MM.1S (cell line): ENCODE results near the gene DCDC2C.

ENCODE experiments used
- DNase-seq: peaks from one replicate; pipeline ENCODE4 v3.0.0-alpha.2; 2015
- H2AFZ ChIP-seq: fragments of 300-600 bp; sonication (generic); 2 replicates; pipeline ENCODE4 v1.6.0; 2016; ENCODE audit warnings: antibody characterized with exemption, low read length
- H3F3A ChIP-seq: fragments of 300-600 bp; sonication (generic); 2 replicates; pipeline ENCODE4 v1.6.1; 2016; ENCODE audit warnings: mild to moderate bottlenecking, antibody characterized with exemption, low read length, moderate library complexity, mixed read lengths; ENCODE audit not compliant: insufficient read depth
- H3K27ac ChIP-seq: fragments of 300-600 bp; sonication (generic); 2 replicates; pipeline ENCODE4 v1.5.1; 2016; ENCODE audit warnings: mild to moderate bottlenecking, low read length
- H3K27me3 ChIP-seq: fragments of 300-600 bp; sonication (generic); replicated peaks from 2 replicates; pipeline ENCODE4 v1.6.0; 2016; ENCODE audit warnings: low read length; ENCODE audit not compliant: insufficient read depth
- H3K36me3 ChIP-seq: fragments of 300-600 bp; sonication (generic); replicated peaks from 2 replicates; pipeline ENCODE4 v1.6.1; 2016; ENCODE audit warnings: mild to moderate bottlenecking, low read length, mixed read lengths; ENCODE audit not compliant: insufficient read depth
- H3K4me1 ChIP-seq: fragments of 300-600 bp; sonication (generic); 2 replicates; pipeline ENCODE4 v1.6.1; 2016; ENCODE audit warnings: low read length, mixed read lengths
- H3K4me2 ChIP-seq: fragments of 300-600 bp; sonication (generic); 2 replicates; pipeline ENCODE4 v1.6.0; 2016; ENCODE audit warnings: low read depth, low read length
- H3K4me3 ChIP-seq: fragments of 300-600 bp; sonication (generic); 2 replicates; pipeline ENCODE4 v1.5.1; 2016; ENCODE audit warnings: low read length, mixed read lengths
- H3K79me2 ChIP-seq: fragments of 300-600 bp; sonication (generic); 2 replicates; pipeline ENCODE4 v1.6.1; 2016; ENCODE audit warnings: mixed run types, low read length, mixed read lengths
- H3K9ac ChIP-seq: fragments of 300-600 bp; sonication (generic); 2 replicates; pipeline ENCODE4 v1.6.1; 2016; ENCODE audit warnings: low read length, mixed read lengths
- H3K9me2 ChIP-seq: fragments of 300-600 bp; sonication (generic); replicated peaks from 2 replicates; pipeline ENCODE4 v1.6.1; 2016; ENCODE audit warnings: mild to moderate bottlenecking, low read length, mixed read lengths; ENCODE audit not compliant: insufficient read depth
- H3K9me3 ChIP-seq: fragments of 300-600 bp; sonication (generic); replicated peaks from 2 replicates; pipeline ENCODE4 v1.6.1; 2016; ENCODE audit warnings: mild to moderate bottlenecking, low read length, mixed read lengths; ENCODE audit not compliant: insufficient read depth
- H4K20me1 ChIP-seq: fragments of 300-600 bp; sonication (generic); 2 replicates; pipeline ENCODE4 v1.6.1; 2016; ENCODE audit warnings: mild to moderate bottlenecking, low read length, moderate library complexity, mixed read lengths; ENCODE audit not compliant: insufficient read depth
- CTCF ChIP-seq: fragments of 300-600 bp; sonication (generic); IDR thresholded peaks from 2 replicates; pipeline ENCODE4 v1.5.1; 2016; ENCODE audit warnings: antibody characterized with exemption, low read length, mixed read lengths
- EZH2 ChIP-seq: fragments of 300-600 bp; sonication (generic); optimal IDR thresholded peaks from 2 replicates; pipeline ENCODE3; 2017; ENCODE audit warnings: low read depth, mild to moderate bottlenecking, antibody characterized with exemption, low read length, mixed read lengths
- EZH2phosphoT487 ChIP-seq: fragments of 300-600 bp; sonication (generic); IDR thresholded peaks from 2 replicates; pipeline ENCODE4 v1.6.1; 2018; ENCODE audit warnings: antibody characterized with exemption, low read length

The DCDC2C gene

GRCh38 chr2:3741867-3742602 lies 38.7 kb downstream of the DCDC2C start:
- H3K9ac ChIP-seq: no peak overlapping the region
- H3K27ac ChIP-seq: no peak overlapping the region
- no peaks in the 10 kb centered on the region for H3K9me2 ChIP-seq
- no peaks in the 10 kb centered on the region for H3K79me2 ChIP-seq
- no peak overlapping the region for H3K4me2 ChIP-seq
- no peak for DNase-seq
- H3K4me3 ChIP-seq: no peak overlapping the region
- H3K4me1 ChIP-seq: no peaks in the 10 kb centered on the region
- TF ChIP-seq EZH2phosphoT487 (no peak), CTCF (no peak), EZH2 (no peak)
- H3F3A ChIP-seq: no peaks in the 10 kb centered on the region
- no peaks in the 10 kb centered on the region for H3K27me3 ChIP-seq
- H4K20me1 ChIP-seq: no peaks in the 10 kb centered on the region
- no peaks in the 10 kb centered on the region for H3K36me3 ChIP-seq
- no peak overlapping the region for H2AFZ ChIP-seq
- no peaks in the 10 kb centered on the region for H3K9me3 ChIP-seq

- no peak overlapping the region for H2AFZ ChIP-seq
- H3K36me3 ChIP-seq: no peaks in the 10 kb centered on the region
- TF ChIP-seq EZH2phosphoT487: no peak
- H3K4me3 ChIP-seq: no peak overlapping the region
- H4K20me1 ChIP-seq: no peaks in the 10 kb centered on the region
- H3K9me3 ChIP-seq: no peaks in the 10 kb centered on the region
- H3K4me2 ChIP-seq: no peak overlapping the region
- H3K9me2 ChIP-seq: no peaks in the 10 kb centered on the region
- H3K79me2 ChIP-seq: no peaks in the 10 kb centered on the region
- H3K27me3 ChIP-seq: no peaks in the 10 kb centered on the region
- H3K27ac ChIP-seq: no peak overlapping the region
- no peak overlapping the region for H3K9ac ChIP-seq
- H3K4me1 ChIP-seq: no peaks in the 10 kb centered on the region
- no peaks in the 10 kb centered on the region for H3F3A ChIP-seq
- no peak for DNase-seq
Measured at GRCh38 chr2:3742743-3743508, 39.6 kb downstream of the DCDC2C start.

DNA sequence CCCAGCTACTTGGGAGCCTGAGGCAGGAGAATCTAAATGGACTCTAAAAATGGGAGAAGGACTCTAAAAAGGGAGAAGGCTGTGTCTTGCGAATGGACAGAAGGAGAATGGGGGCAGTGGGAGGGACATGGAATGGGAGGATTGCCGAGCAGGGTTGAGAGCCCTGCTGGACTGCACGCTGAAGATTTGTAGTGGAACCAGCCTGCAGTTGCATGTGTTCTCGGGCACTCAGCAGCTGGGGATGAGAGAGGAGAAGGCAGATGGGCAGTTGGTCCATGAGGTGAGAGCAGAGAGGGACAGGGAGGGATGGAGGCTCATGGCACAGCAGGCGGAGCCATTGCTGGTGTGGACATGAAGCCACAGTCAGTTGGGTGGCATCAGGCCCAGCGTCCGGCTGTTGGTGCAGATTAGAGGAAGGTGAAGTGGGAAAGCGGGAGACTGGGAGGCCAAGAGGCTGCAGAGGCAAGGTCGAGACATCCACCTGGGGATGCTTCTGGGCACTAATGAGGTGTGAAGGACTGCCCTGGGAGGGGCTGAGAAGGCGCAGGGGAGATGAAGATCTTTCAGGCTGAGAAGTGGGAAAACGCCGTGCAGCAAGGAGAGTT lies 40.7 kb downstream of the DCDC2C start:
- no peaks in the 10 kb centered on the region for H3K9me2 ChIP-seq
- no peaks in the 10 kb centered on the region for H3F3A ChIP-seq
- no peak overlapping the region for H3K27ac ChIP-seq
- no peak overlapping the region for H3K4me2 ChIP-seq
- no peaks in the 10 kb centered on the region for H4K20me1 ChIP-seq
- no peaks in the 10 kb centered on the region for H3K9me3 ChIP-seq
- H3K4me1 ChIP-seq: no peaks in the 10 kb centered on the region
- TF ChIP-seq EZH2phosphoT487 (no peak), CTCF (no peak), EZH2 (no peak)
- H2AFZ ChIP-seq: no peak overlapping the region
- DNase-seq: no peak
- no peaks in the 10 kb centered on the region for H3K79me2 ChIP-seq
- H3K9ac ChIP-seq: no peak overlapping the region
- H3K36me3 ChIP-seq: no peaks in the 10 kb centered on the region
- no peak overlapping the region for H3K4me3 ChIP-seq
- no peaks in the 10 kb centered on the region for H3K27me3 ChIP-seq

GRCh38 chr2:3745920-3746319 lies 42.5 kb downstream of the DCDC2C start:
- H3K9ac ChIP-seq: no peak overlapping the region
- no peaks in the 10 kb centered on the region for H3K4me1 ChIP-seq
- H3K9me3 ChIP-seq: no peaks in the 10 kb centered on the region
- no peak overlapping the region for H2AFZ ChIP-seq
- H3K27ac ChIP-seq: no peak overlapping the region
- H3F3A ChIP-seq: no peaks in the 10 kb centered on the region
- H3K27me3 ChIP-seq: no peaks in the 10 kb centered on the region
- H3K36me3 ChIP-seq: no peaks in the 10 kb centered on the region
- TF ChIP-seq EZH2 (no peak), CTCF (no peak), EZH2phosphoT487 (no peak)
- H3K4me3 ChIP-seq: no peak overlapping the region
- H3K79me2 ChIP-seq: no peaks in the 10 kb centered on the region
- H4K20me1 ChIP-seq: no peaks in the 10 kb centered on the region
- no peaks in the 10 kb centered on the region for H3K9me2 ChIP-seq
- DNase-seq: no peak
- no peak overlapping the region for H3K4me2 ChIP-seq
